Left renal pelvis (tissue), 4 donors: Measurements from ENCODE around the gene TGFBR3. TPM values are rescaled to one million over a fixed set of nuclear protein-coding genes. Genes with fewer than 3 reads are reported as not detected.
A peak's percentile ranks its signal among the peaks of the same experiment; 100 is the strongest.

Experiments used
- DNase-seq, 4 donors: peaks; one replicate each; pipeline ENCODE4 v3.0.0-alpha.2; 2013; ENCODE audit warnings: low read depth in 4 of 4, low spot score in 3 of 4
- polyA plus RNA-seq, 4 donors: library from polyadenylated mRNA; unstranded; fragments of 120-200 nt; gene quantifications; one replicate each; pipeline ENCODE4 v1.2.1, GENCODE V29; 2013; ENCODE audit not compliant: insufficient read length in 4 of 4

The TGFBR3 gene
- polyA plus RNA-seq, 4 donors, result 95.6 to 129 (median 109) TPM

DNA sequence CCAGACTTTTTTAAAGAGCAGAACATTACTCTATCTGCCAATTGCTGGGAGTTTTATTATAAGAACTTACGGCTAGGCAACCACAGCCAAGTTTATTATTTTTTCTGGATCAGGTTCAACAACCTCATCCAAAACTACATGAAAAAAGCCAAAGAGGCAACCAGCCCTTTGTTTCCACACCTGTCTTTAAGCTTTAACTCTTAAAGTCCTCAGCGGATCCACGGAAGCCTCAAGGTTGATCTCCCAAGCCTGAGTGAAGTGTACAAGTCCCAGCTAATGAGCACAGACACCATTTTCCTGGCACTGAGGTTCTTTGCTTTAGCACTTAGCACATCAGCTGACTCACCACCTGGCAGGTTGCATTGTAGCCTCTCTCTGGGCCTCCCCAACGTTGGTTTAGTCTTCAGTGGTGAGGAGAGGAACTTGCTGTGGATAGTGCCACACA lies 143.1 kb downstream of the TGFBR3 start:
- DNase-seq, result no peak

GRCh38 chr1:91741906-91742305 lies 144.0 kb downstream of the TGFBR3 start:
- no peak for DNase-seq

DNA sequence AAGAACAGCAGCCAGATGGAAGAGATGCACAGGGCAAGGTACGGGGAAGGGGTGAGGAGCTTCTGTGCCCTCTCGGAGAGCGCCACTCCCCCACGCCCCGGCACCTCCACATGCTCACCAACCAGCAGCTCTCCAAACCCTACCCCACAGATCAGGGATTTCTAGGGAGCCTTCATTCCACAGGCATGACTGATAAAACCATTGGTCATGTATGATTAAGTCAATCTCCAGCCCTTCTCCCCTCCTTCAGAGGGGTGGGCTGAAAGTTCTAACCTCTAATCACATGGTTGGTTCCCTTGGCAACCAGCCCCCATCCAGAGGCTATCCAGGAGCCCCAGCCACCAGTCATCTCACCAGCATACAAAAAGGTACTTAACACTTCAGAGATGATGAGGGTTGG lies 144.7 kb downstream of the TGFBR3 start:
- DNase-seq, result no peak

GRCh38 chr1:91737650-91738049 lies 148.3 kb downstream of the TGFBR3 start:
- DNase-seq, result no peak

- DNase-seq, result peak in 1 of 4 donors; percentile 57
Observed at GRCh38 chr1:91736715-91737615, 149.0 kb downstream of the TGFBR3 start.

- no peak for DNase-seq
Observed at GRCh38 chr1:91736146-91736714, 149.7 kb downstream of the TGFBR3 start.

- DNase-seq, result no peak
Observed at GRCh38 chr1:91735266-91735845, 150.6 kb downstream of the TGFBR3 start.

GRCh38 chr1:91734761-91735160 lies 151.2 kb downstream of the TGFBR3 start:
- DNase-seq, result no peak

DNA sequence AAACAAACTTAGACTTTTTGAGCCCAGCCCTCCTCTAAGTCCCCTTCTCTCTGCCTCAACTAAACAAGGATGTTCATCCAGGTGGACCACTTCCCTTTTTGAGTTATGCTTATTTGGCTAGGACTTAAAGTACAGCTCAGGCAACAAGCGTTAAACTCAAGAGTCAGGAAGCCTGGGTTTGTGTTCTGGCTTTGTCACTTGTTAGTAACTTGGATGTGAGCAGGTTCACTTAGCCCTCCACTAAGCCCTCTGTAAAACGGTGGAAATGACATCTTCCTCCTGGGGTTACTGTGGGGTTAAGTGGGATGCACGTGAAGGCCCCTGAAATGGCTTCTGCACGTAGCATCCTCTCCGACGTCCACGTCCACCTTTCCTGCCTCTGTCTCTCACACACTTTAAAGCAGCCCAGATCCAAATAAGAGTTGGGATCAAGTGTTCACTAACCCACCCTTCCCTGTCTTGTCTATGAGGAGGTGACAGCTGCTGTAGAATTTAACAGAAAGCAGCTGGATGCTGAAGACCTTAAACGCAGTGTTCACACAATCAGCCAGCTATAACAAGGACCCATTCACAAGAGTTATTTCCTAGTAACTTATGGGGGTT lies 152.7 kb downstream of the TGFBR3 start:
- no peak for DNase-seq

- peak in 1 of 4 donors; percentile 54 for DNase-seq
Observed at GRCh38 chr1:91732291-91733107, 153.5 kb downstream of the TGFBR3 start.

DNA sequence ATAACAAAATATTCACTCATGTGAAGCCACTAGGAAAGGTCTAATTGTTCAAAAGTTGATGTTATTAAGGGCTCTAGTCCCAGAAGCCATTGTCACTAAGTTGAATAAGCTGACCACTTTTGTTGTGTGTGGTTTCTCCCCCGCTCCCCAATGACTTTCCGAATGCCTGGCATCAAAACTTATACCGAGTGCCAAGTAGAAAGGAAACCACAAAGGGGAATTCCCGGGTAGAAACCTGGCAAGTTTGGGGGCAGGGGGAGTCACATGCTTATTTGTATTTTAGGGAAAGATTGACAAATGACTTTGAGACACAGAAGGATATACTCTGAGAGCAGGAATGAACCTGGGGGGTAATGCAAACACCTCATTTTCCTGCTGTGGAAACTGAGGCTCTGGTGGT lies 154.1 kb downstream of the TGFBR3 start:
- no peak for DNase-seq

GRCh38 chr1:91730801-91731732 lies 154.9 kb downstream of the TGFBR3 start:
- no peak for DNase-seq

GRCh38 chr1:91729621-91730358 lies 156.2 kb downstream of the TGFBR3 start:
- DNase-seq, result no peak

- no peak for DNase-seq
Observed at GRCh38 chr1:91727763-91728162, 158.2 kb downstream of the TGFBR3 start.

- no peak for DNase-seq
Observed at GRCh38 chr1:91725989-91726721, 159.8 kb downstream of the TGFBR3 start.

- DNase-seq, result no peak
Observed at GRCh38 chr1:91725618-91725988, 160.3 kb downstream of the TGFBR3 start.

- no peak for DNase-seq
Observed at GRCh38 chr1:91724644-91725043, 161.3 kb downstream of the TGFBR3 start.

- no peak for DNase-seq
Observed at GRCh38 chr1:91724231-91724630, 161.7 kb downstream of the TGFBR3 start.
